ENCODE results near the gene CCDC170. TPM values are rescaled to one million over a fixed set of nuclear protein-coding genes. Genes with fewer than 3 reads are reported as not detected.

Gene CCDC170
- total and polyA plus RNA-seq, 2 donors = 0.33 to 4.7 TPM

DNA sequence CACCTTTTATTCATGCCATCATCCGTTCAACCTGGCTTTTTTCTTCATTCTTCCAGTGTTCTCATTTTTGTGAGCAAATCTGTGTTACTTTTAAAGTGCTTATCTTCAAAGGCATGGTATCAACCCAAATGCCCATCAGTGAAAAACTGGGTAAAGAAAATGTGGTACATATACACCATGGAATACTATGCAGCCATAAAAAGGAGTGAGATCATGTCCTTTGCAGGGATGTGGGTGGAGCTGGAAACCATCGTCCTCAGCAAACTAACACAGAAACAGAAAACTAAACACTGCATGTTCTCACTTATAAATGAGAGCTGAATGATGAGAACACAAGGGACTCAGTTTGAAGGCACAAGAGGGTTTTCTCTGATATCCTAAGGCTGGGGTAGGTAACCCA is 130.3 kb downstream of the CCDC170 start:
- WGBS = 83% methylated on average over 2 of the region's 2 CpGs

GRCh38 chr6:151624481-151624880 is 130.7 kb downstream of the CCDC170 start:
- DNase-seq (ENCODE audit: extremely low spot score) = no peak
- 86% methylated on average over 5 of the region's 5 CpGs for WGBS
- Histone ChIP-seq H3K4me3 (ENCODE audit: low read depth, low read length) (no peak overlapping the region), H3K4me1 (ENCODE audit: insufficient read depth) (peaks cover 1% of the 10 kb centered on the region), H3K36me3 (ENCODE audit: insufficient read depth) (no peaks in the 10 kb centered on the region), H3K27ac (ENCODE audit: low read depth) (no peak overlapping the region)

More for the DNA sequence above, 130.3 kb downstream of the CCDC170 start:
- Histone ChIP-seq H3K27ac (ENCODE audit: low read depth) (no peak overlapping the region), H3K4me1 (ENCODE audit: insufficient read depth) (peaks cover 1% of the 10 kb centered on the region), H3K4me3 (ENCODE audit: low read depth, low read length) (no peak overlapping the region), H3K36me3 (ENCODE audit: insufficient read depth) (no peaks in the 10 kb centered on the region)
- no peak for DNase-seq (ENCODE audit: extremely low spot score)

- Histone ChIP-seq H3K4me3 (ENCODE audit: low read depth, low read length) (no peak overlapping the region), H3K27ac (ENCODE audit: low read depth) (no peak overlapping the region), H3K4me1 (ENCODE audit: insufficient read depth) (peaks cover 1% of the 10 kb centered on the region), H3K36me3 (ENCODE audit: insufficient read depth) (no peaks in the 10 kb centered on the region)
- WGBS = 96% methylated on average over 7 of the region's 7 CpGs
- DNase-seq (ENCODE audit: extremely low spot score) = no peak
Observed at GRCh38 chr6:151624900-151625536, 131.2 kb downstream of the CCDC170 start.

DNA sequence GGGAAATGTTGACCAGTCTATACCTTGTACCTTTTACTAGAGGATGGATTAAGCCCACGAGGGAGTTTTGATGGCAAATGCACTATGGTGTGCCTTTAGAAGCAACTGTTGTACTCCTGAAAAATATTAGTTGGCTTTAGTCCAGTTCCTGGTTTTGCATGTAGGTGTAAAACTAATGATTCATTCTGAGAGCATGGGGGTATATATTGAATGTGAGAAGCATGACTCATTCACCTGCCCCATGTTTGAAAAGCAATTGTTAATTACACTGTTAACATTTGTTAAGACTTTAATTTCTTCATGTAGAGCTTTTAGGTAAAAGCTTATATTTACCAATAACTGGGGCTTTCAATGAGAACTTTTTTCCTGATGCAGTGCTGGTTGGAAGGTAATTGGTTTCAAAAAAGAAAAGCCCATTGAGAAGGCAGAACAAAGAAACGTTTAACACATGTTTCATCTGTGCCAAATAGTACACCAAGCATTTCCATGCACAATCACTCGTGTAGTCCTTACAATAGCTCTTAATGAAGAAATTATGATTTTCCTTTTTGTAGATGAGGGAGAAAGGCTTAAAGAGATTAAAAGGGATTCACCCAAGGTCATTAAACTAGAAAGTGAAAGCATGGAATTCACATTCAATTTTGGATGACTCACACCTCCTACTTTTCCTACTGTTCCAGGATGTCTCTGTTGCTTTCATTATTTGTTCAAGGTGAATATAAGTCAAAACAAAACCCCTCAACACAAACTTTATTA is 134.1 kb downstream of the CCDC170 start:
- H3K4me1 ChIP-seq (ENCODE audit: insufficient read depth) = peaks cover 1% of the 10 kb centered on the region
- H3K36me3 ChIP-seq (ENCODE audit: insufficient read depth) = no peaks in the 10 kb centered on the region
- WGBS = 69% methylated on average over 3 of the region's 3 CpGs
- H3K4me3 ChIP-seq (ENCODE audit: low read depth, low read length) = no peak overlapping the region
- no peak overlapping the region for H3K27ac ChIP-seq (ENCODE audit: low read depth)
- DNase-seq (ENCODE audit: extremely low spot score) = no peak

DNA sequence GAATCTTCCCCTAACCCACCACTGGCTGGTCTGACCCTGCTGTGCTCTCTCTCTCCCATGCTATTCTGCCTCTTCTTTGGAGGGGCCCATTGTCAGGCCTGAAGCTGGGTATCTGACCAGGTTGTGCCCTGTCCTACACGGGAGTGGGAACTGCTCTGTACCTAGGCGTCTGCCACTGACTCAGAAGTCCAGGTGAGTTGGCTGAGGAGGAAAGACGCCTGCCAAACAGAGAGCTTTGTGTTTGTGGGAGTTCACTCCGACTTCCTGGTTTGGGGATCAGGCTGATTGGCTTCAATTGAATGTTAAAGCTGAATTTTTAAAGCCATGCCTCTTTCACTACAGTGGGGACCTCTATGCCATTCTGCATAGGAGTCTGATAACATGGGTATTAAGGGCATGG is 136.0 kb downstream of the CCDC170 start:
- H3K27ac ChIP-seq (ENCODE audit: low read depth) = no peak overlapping the region
- DNase-seq (ENCODE audit: extremely low spot score) = no peak
- H3K4me3 ChIP-seq (ENCODE audit: low read depth, low read length) = no peak overlapping the region
- 81% methylated on average over 4 of the region's 4 CpGs for WGBS
- H3K36me3 ChIP-seq (ENCODE audit: insufficient read depth) = no peaks in the 10 kb centered on the region
- peaks cover 1% of the 10 kb centered on the region for H3K4me1 ChIP-seq (ENCODE audit: insufficient read depth)

- Histone ChIP-seq H3K4me1 (ENCODE audit: insufficient read depth) (peaks cover 1% of the 10 kb centered on the region), H3K36me3 (ENCODE audit: insufficient read depth) (no peaks in the 10 kb centered on the region), H3K4me3 (ENCODE audit: low read depth, low read length) (no peak overlapping the region), H3K27ac (ENCODE audit: low read depth) (no peak overlapping the region)
- DNase-seq (ENCODE audit: extremely low spot score) = no peak
Observed at GRCh38 chr6:151630387-151630786, 136.6 kb downstream of the CCDC170 start.

DNA sequence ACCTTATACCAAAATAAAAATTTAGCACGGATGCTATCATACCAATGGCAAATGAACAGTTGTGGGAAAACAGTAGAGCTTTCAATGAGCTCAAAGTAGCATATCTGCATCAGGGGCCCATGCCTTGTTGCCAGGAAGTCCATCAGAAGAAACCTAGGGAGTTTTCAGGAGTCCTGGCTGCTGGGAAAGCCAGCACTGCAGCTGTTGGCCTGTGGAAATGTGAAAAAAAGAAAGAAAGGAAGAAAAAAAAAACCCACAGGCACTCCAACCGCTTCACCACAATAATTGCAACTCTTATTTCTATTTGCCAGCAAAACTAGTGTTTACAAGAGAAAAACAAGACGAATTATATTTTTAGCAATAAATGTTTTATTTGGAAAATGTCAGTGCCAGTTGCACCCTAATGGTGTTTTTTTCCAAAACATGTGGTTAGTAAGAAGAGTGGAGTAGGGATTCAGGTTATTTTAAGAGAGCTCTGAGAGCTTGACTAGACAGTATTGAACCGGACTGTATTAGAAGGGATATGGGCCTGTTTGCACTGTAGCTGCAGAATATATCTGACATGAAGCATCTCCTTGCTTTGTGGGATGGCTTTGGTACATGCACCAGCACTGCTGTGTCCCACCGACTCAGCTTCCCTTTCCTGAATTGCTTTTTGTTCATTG is 137.3 kb downstream of the CCDC170 start:
- H3K36me3 ChIP-seq (ENCODE audit: insufficient read depth) = no peaks in the 10 kb centered on the region
- H3K4me1 ChIP-seq (ENCODE audit: insufficient read depth) = peaks cover 1% of the 10 kb centered on the region
- H3K4me3 ChIP-seq (ENCODE audit: low read depth, low read length) = no peak overlapping the region
- WGBS = 64% methylated on average over 5 of the region's 5 CpGs
- DNase-seq (ENCODE audit: extremely low spot score) = no peak
- H3K27ac ChIP-seq (ENCODE audit: low read depth) = no peak overlapping the region

DNA sequence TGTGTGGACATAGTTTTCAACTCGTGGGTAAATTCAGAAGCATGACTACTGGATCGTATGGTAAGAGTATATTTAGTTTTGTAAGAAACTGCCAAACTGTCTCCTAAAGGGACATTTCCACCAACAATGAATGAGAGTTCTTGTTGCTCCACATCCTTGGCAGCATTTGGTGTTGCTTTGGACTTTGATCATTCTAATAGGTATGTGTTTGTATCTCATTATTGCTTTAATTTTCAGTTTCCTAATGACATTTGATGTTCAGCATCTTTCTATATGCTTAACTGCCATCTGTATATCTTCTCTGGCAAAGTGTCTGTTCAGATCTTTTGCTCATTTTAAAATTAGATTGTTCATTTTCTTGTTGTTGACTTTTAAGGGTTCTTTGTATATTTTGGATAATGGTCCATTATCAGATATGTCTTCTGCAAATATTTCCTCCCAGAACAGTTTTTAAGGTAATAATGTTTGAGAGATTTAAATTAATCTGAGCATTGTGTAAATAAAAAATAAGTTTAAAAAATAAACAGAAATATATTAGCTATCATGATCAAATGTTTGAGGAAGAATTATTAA is 138.7 kb downstream of the CCDC170 start:
- 81% methylated on average over 2 of the region's 2 CpGs for WGBS
- Histone ChIP-seq H3K4me1 (ENCODE audit: insufficient read depth) (peaks cover 1% of the 10 kb centered on the region), H3K36me3 (ENCODE audit: insufficient read depth) (no peaks in the 10 kb centered on the region), H3K4me3 (ENCODE audit: low read depth, low read length) (no peak overlapping the region), H3K27ac (ENCODE audit: low read depth) (no peak overlapping the region)
- no peak for DNase-seq (ENCODE audit: extremely low spot score)

- H3K36me3 ChIP-seq (ENCODE audit: insufficient read depth) = no peaks in the 10 kb centered on the region
- no peak for DNase-seq (ENCODE audit: extremely low spot score)
- WGBS = 80% methylated on average over 5 of the region's 5 CpGs
- no peak overlapping the region for H3K27ac ChIP-seq (ENCODE audit: low read depth)
- H3K4me1 ChIP-seq (ENCODE audit: insufficient read depth) = no peaks in the 10 kb centered on the region
- no peak overlapping the region for H3K4me3 ChIP-seq (ENCODE audit: low read depth, low read length)
Observed at GRCh38 chr6:151633526-151634335, 139.9 kb downstream of the CCDC170 start.

DNA sequence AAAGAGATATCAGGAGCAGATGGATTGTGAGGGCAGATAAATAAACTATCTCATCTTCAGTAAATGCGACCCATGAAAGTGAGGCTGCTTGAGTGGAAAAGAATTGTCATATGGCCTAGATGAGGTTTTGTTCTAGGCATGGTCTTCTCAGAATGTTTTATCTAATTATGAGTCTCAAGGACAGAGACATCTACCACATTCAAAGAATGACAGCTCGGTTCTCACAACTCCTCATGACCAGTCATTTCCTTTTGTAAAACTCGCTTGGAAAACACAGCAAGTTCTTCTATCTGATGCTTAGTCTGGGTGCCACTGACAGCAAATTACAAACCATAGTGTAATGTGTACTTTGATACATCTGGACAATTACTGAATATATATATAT is 140.5 kb downstream of the CCDC170 start:
- Histone ChIP-seq H3K4me1 (ENCODE audit: insufficient read depth) (no peaks in the 10 kb centered on the region), H3K4me3 (ENCODE audit: low read depth, low read length) (no peak overlapping the region), H3K36me3 (ENCODE audit: insufficient read depth) (no peaks in the 10 kb centered on the region), H3K27ac (ENCODE audit: low read depth) (no peak overlapping the region)
- 89% methylated on average over 3 of the region's 3 CpGs for WGBS
- DNase-seq (ENCODE audit: extremely low spot score) = no peak

- no peak for DNase-seq (ENCODE audit: extremely low spot score)
- Histone ChIP-seq H3K27ac (ENCODE audit: low read depth) (no peak overlapping the region), H3K4me3 (ENCODE audit: low read depth, low read length) (no peak overlapping the region), H3K4me1 (ENCODE audit: insufficient read depth) (no peaks in the 10 kb centered on the region), H3K36me3 (ENCODE audit: insufficient read depth) (no peaks in the 10 kb centered on the region)
- 73% methylated on average over 3 of the region's 3 CpGs for WGBS
Observed at GRCh38 chr6:151635741-151636140, 141.9 kb downstream of the CCDC170 start.

DNA sequence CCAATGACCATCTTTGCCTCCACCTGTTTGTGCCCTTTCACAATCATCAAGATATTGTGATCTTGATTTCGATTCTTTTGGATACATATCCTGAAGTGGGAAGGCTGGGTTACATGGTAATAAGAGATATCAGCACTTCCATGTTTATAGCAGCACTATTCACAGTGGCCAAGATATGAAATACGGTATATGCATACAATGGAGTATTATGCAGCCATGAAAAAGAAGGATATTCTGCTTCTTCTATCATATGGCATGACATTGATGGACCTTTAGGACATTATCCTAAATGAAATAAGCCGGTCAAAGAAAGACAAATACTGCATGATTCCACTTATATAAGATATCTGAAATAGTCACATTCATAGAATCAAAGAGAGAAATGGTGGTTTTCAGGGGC is 144.0 kb downstream of the CCDC170 start:
- Histone ChIP-seq H3K27ac (ENCODE audit: low read depth) (no peak overlapping the region), H3K4me1 (ENCODE audit: insufficient read depth) (no peaks in the 10 kb centered on the region), H3K36me3 (ENCODE audit: insufficient read depth) (no peaks in the 10 kb centered on the region), H3K4me3 (ENCODE audit: low read depth, low read length) (no peak overlapping the region)
- 77% methylated on average over 3 of the region's 3 CpGs for WGBS
- DNase-seq (ENCODE audit: extremely low spot score) = no peak

- Histone ChIP-seq H3K36me3 (ENCODE audit: insufficient read depth) (no peaks in the 10 kb centered on the region), H3K4me3 (ENCODE audit: low read depth, low read length) (no peak overlapping the region), H3K4me1 (ENCODE audit: insufficient read depth) (no peaks in the 10 kb centered on the region), H3K27ac (ENCODE audit: low read depth) (no peak overlapping the region)
- WGBS = 91% methylated on average over 1 of the region's 1 CpG
- DNase-seq (ENCODE audit: extremely low spot score) = no peak
Observed at GRCh38 chr6:151639750-151640149, 145.9 kb downstream of the CCDC170 start.

Data from urinary bladder (tissue), 4 donors.